Upper lobe of right lung (tissue), 1 donor: ENCODE data around the gene CYP2D6. TPM values are rescaled to one million over a fixed set of nuclear protein-coding genes. Genes with fewer than 3 reads are reported as not detected.

ENCODE experiments used
- ATAC-seq: fragments of 200-7000 bp; cut with Tn5 transposase; one replicate; pipeline ENCODE4 v1.9.1; 2020; ENCODE audit warnings: mild to moderate bottlenecking, moderate library complexity
- DNase-seq: peaks from one replicate; pipeline ENCODE4 v3.0.0-alpha.2; 2020
- H3K27ac ChIP-seq: fragments of 200-600 bp; one replicate; pipeline ENCODE4 v1.8.0; 2022
- H3K27me3 ChIP-seq: fragments of 200-600 bp; one replicate; pipeline ENCODE4 v1.8.0; 2022; ENCODE audit warnings: mild to moderate bottlenecking
- H3K36me3 ChIP-seq: fragments of 200-600 bp; one replicate; pipeline ENCODE4 v1.8.0; 2022
- H3K4me1 ChIP-seq: fragments of 200-600 bp; one replicate; pipeline ENCODE4 v1.8.0; 2022
- H3K4me3 ChIP-seq: fragments of 200-600 bp; one replicate; pipeline ENCODE4 v1.8.0; 2022; ENCODE audit warnings: mild to moderate bottlenecking
- H3K9me3 ChIP-seq: fragments of 200-600 bp; one replicate; pipeline ENCODE4 v1.8.0; 2022
- intact Hi-C: fragments of 100-400 bp; cut with DNase I; formaldehyde crosslinking; loops from one replicate; pipeline ENCODE4 v1.11.0; 2022
- total RNA-seq: library from RNA; stranded (reverse); fragmentation: NEBNext Ultra II Directional; extraction: Animal tissue kit (Norgen Biotek cat#: 25700); gene quantifications from one replicate; pipeline ENCODE4 v1.2.1, GENCODE V29; 2021
- TF ChIP-seq, protein P1 (sequence below): fragments of 200-600 bp; IDR thresholded peaks from one replicate; pipeline ENCODE4 v1.8.0; 2022; ENCODE audit warnings: antibody characterized with exemption
- donor health status: DM: no; HTN: yes; CAD: no; lungs with severe emphysema.

The CYP2D6 gene
- total RNA-seq, 1 donor from 2014 or later: 1.0 TPM

GRCh38 chr22:42156121-42156520, 25.5 kb upstream of the CYP2D6 start:
- Histone ChIP-seq H3K4me1 (no peaks in the 10 kb centered on the region), H3K9me3 (no peaks in the 10 kb centered on the region), H3K27me3 (no peaks in the 10 kb centered on the region), H3K27ac (no peak overlapping the region), H3K36me3 (peaks cover 5% of the 10 kb centered on the region), H3K4me3 (no peak overlapping the region)
- no peak for DNase-seq
- ATAC-seq: peak; percentile 28
- TF ChIP-seq, protein P1, sequence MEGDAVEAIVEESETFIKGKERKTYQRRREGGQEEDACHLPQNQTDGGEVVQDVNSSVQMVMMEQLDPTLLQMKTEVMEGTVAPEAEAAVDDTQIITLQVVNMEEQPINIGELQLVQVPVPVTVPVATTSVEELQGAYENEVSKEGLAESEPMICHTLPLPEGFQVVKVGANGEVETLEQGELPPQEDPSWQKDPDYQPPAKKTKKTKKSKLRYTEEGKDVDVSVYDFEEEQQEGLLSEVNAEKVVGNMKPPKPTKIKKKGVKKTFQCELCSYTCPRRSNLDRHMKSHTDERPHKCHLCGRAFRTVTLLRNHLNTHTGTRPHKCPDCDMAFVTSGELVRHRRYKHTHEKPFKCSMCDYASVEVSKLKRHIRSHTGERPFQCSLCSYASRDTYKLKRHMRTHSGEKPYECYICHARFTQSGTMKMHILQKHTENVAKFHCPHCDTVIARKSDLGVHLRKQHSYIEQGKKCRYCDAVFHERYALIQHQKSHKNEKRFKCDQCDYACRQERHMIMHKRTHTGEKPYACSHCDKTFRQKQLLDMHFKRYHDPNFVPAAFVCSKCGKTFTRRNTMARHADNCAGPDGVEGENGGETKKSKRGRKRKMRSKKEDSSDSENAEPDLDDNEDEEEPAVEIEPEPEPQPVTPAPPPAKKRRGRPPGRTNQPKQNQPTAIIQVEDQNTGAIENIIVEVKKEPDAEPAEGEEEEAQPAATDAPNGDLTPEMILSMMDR: no peak
- intact Hi-C loops: no loop called here

DNA sequence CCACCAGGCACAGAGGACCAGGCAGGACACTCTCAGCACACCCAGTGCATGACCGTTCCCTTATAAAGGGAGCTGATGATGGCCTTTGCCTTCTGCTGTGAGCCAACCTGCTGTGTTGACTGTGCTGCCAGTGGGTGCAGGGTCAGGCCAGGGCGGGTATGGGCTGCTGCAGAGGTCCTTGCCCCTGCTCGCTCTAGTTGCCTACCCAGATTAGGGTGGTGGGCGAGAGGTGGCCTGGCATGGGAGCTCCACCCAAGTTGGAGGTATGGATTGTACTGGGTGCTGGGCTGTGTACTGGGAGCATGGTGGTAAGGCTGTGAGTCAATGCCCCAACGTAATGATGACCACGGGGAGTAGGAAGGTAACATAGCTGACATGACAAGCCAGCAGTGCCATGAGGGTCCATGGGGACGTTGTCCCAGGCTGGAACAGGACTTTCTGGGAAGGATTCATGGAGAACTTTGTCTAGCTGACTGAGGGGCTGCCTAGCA, 24.5 kb upstream of the CYP2D6 start:
- no peaks in the 10 kb centered on the region for H3K27me3 ChIP-seq
- no peaks in the 10 kb centered on the region for H3K9me3 ChIP-seq
- DNase-seq: no peak
- H3K4me3 ChIP-seq: no peak overlapping the region
- peaks cover 5% of the 10 kb centered on the region for H3K36me3 ChIP-seq
- no peak overlapping the region for H3K27ac ChIP-seq
- no peak for ATAC-seq
- TF ChIP-seq, protein P1: no peak
- H3K4me1 ChIP-seq: no peaks in the 10 kb centered on the region
- intact Hi-C loops: no loop called here

DNA sequence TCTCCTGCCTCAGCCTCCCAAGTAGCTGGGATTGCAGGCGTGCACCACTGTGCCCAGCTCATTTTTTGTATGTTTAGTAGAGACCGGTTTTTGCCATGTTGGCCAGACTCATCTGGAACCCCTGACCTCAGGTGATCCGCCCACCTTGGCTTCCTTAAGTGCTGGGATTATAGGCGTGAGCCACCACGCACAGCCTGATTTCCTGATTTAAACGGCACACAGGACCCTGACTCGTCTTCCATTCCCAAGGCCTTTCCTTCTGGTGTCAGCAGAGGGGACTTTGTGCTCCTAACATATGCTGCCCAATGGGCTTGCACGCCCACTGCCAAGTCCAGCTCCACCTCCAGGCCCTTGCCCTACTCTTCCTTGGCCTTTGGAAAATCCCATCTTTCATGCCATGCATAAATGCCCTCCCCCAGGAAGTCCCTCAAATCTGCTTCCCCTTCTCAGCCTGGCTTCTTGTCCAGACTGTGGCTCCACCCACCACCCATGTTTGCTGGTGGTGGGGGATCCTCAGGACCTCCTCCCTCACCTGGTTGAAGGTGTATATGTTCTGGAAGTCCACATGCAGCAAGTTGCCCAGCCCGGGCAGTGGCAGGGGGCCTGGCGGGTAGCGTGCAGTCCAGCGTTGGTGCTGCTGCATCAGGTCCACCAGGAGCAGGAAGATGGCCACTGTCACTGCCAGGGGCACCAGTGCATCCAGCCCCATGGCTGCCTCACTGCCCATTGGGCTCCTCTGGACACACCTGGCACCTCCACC, 23.9 kb upstream of the CYP2D6 start:
- ATAC-seq: no peak
- H3K9me3 ChIP-seq: no peaks in the 10 kb centered on the region
- peaks cover 5% of the 10 kb centered on the region for H3K36me3 ChIP-seq
- TF ChIP-seq, protein P1: no peak
- H3K4me3 ChIP-seq: no peak overlapping the region
- no peak overlapping the region for H3K27ac ChIP-seq
- DNase-seq: no peak
- intact Hi-C loops: no loop called here
- H3K4me1 ChIP-seq: no peaks in the 10 kb centered on the region
- no peaks in the 10 kb centered on the region for H3K27me3 ChIP-seq

DNA sequence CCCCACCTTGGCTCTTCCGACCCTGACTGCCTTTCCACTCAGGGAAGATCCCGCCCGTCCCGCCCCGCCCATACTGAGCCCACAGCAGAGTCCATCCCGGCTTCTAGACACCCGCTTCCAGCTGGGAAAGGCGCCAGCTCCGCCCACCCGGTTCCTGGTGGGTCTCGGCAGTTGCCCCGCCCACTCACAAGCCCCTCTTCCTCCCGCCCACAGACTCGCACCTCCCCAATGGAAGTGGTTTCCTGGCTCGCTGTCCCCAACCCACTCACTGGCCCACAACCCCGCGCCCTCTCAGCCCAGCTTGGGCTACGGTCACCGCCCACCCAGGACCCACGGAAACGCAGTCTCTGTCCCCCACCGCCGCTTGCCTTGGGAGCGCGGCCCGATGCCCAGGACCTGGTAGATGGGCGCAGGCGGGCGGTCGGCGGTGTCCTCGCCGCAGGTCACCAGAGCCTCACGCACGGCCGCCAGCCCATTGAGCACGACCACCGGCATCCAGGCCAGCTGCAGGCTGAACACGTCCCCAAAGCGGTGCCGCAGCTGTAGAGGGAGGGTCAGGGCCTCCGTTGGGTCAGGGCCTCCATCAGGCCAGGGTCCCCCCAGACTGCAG, 22.2 kb upstream of the CYP2D6 start:
- H3K27me3 ChIP-seq: no peaks in the 10 kb centered on the region
- H3K36me3 ChIP-seq: no peaks in the 10 kb centered on the region
- H3K9me3 ChIP-seq: no peaks in the 10 kb centered on the region
- no peak overlapping the region for H3K4me3 ChIP-seq
- H3K4me1 ChIP-seq: no peaks in the 10 kb centered on the region
- TF ChIP-seq, protein P1: no peak
- ATAC-seq: no peak
- no peak for DNase-seq
- H3K27ac ChIP-seq: no peak overlapping the region
- intact Hi-C loops: no loop called here

- Histone ChIP-seq H3K36me3 (no peaks in the 10 kb centered on the region), H3K27me3 (no peaks in the 10 kb centered on the region), H3K27ac (no peak overlapping the region), H3K4me3 (no peak overlapping the region), H3K9me3 (no peaks in the 10 kb centered on the region), H3K4me1 (no peaks in the 10 kb centered on the region)
- intact Hi-C loops: no loop called here
- peak; percentile 6 for ATAC-seq
- TF ChIP-seq, protein P1: no peak
- no peak for DNase-seq
Observed at GRCh38 chr22:42151924-42152635, 21.5 kb upstream of the CYP2D6 start.
